Measurements from ENCODE around the gene ZNF580. TPM values are rescaled to one million over a fixed set of nuclear protein-coding genes. Genes with fewer than 3 reads are reported as not detected.

Gene ZNF580
- total and polyA plus RNA-seq, 9 of the 15 experiments (the other 6 are each of a cell fraction or from before 2014, with no cell fraction given), result 2.3 to 47.4 (median 6.0) TPM

GRCh38 chr19:55640043-55640576, 692 bp upstream of the ZNF580 start (continued):
- TF ChIP-seq KLF13 (tag; IDR thresholded peaks at IDR 0.05; ENCODE audit: borderline replicate concordance, low read depth), result no peak
- peak; percentile 75; the same call in 1 of the 2 replicates for TF ChIP-seq JUN (IDR thresholded peaks at IDR 0.05; ENCODE audit: borderline replicate concordance, low read depth, low read length)
- TF ChIP-seq JUN (CRISPR knock-in tag; IDR thresholded peaks at IDR 0.05; ENCODE audit: borderline replicate concordance), result peak; percentile 87; the same call in 1 of the 2 replicates
- TF ChIP-seq ZNF589 (CRISPR knock-in tag; IDR thresholded peaks at IDR 0.05; ENCODE audit: low read depth), result 0 out of 2 replicates have a peak, but pooled peaks have one; percentile 14
- peak; percentile 96 for TF ChIP-seq IRF2 (CRISPR knock-in tag; IDR thresholded peaks at IDR 0.05)
- no peak for TF ChIP-seq HDAC6 (IDR thresholded peaks at IDR 0.05; ENCODE audit: low read depth, low read length)
- 0 out of 2 replicates have a peak, but pooled peaks have one; percentile 48 for TF ChIP-seq ZNF134 (CRISPR knock-in tag; conservative IDR thresholded peaks at IDR 0.05)
- 0 out of 2 replicates have a peak, but pooled peaks have one; percentile 57 for TF ChIP-seq ZFP1 (CRISPR knock-in tag; IDR thresholded peaks at IDR 0.05)
- TF ChIP-seq ZNF408 (CRISPR knock-in tag; IDR thresholded peaks at IDR 0.05; ENCODE audit: low read depth), result no peak
- TF ChIP-seq JUNB (CRISPR knock-in tag; conservative IDR thresholded peaks at IDR 0.05), result no peak
- no peak for TF ChIP-seq HOXB6 (CRISPR knock-in tag; IDR thresholded peaks at IDR 0.05; ENCODE audit: borderline replicate concordance)
- no peak for TF ChIP-seq TCFL5 (CRISPR knock-in tag; conservative IDR thresholded peaks at IDR 0.05)
- TF ChIP-seq ELF2 (CRISPR knock-in tag; IDR thresholded peaks at IDR 0.05), result no peak
- TF ChIP-seq ZNF3 (CRISPR knock-in tag; IDR thresholded peaks at IDR 0.05), result no peak
- peak; percentile 93 for TF ChIP-seq ZFX (CRISPR knock-in tag; IDR thresholded peaks at IDR 0.05)
- TF ChIP-seq SMAD2 (IDR thresholded peaks at IDR 0.05; ENCODE audit: low read depth, low read length), result no peak
- 0 out of 2 replicates have a peak, but pooled peaks have one; percentile 42 for TF ChIP-seq RREB1 (CRISPR knock-in tag; IDR thresholded peaks at IDR 0.05)
- TF ChIP-seq ETV6 (IDR thresholded peaks at IDR 0.05; ENCODE audit: borderline replicate concordance in 1 of 2, low read depth in 2 of 2, low read length in 1 of 2), result no peak
- TF ChIP-seq ETV6 (CRISPR knock-in tag; IDR thresholded peaks at IDR 0.05; ENCODE audit: borderline replicate concordance), result peak; percentile 98
- no peak for TF ChIP-seq POLR2H (tag; IDR thresholded peaks at IDR 0.05; ENCODE audit: low read depth)
- peak; percentile 28; the same call in 1 of the 2 replicates for TF ChIP-seq CBFA2T3 (IDR thresholded peaks at IDR 0.05)
- peak; percentile 58; the same call in 1 of the 2 replicates for TF ChIP-seq DMBX1 (CRISPR knock-in tag; IDR thresholded peaks at IDR 0.05; ENCODE audit: borderline replicate concordance)
- TF ChIP-seq USF1 (CRISPR knock-in tag; IDR thresholded peaks at IDR 0.05), result peak; percentile 93
- peak; percentile 55 for TF ChIP-seq CREM (IDR thresholded peaks at IDR 0.05; ENCODE audit: low read depth)
